ENCODE results near the gene MEIOB.
"Not testable (repeated sequence)": the region's sequence is repeated elsewhere in the genome, so short reads cannot be mapped to it uniquely, and the experiment has no call there.

MEIOB gene, protein sequence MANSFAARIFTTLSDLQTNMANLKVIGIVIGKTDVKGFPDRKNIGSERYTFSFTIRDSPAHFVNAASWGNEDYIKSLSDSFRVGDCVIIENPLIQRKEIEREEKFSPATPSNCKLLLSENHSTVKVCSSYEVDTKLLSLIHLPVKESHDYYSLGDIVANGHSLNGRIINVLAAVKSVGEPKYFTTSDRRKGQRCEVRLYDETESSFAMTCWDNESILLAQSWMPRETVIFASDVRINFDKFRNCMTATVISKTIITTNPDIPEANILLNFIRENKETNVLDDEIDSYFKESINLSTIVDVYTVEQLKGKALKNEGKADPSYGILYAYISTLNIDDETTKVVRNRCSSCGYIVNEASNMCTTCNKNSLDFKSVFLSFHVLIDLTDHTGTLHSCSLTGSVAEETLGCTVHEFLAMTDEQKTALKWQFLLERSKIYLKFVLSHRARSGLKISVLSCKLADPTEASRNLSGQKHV

DNA sequence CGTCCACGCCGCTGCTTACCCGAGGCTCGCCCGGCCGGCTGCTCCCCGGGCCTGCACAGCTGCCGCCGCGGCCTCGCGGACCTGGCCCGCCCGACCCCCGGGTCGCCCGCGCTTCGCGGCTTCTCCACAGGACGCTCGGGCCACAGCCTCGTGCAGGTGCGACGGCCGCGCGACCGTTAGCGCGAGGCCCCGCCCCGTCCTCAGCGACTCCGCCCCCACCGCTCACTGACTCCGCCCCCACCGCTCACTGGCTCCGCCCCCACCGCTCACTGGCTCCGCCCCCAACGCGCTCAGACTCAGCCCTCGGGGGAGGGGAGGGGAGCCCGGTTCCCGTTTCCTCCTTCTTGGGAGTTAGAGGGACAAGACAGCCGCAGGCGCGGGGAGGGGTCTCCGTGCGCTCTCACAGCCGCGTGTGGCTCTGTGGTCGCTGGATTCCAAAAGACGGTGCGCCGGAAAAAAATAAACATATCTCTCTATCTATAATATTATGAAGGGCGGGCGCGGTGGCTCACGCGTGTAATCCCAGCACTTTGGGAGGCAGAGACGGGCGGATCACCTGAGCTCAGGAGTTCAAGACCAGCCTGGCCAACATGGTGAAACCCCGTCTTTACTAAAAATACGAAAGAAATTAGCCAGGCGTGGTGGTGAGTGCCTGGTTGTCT, at the start of gene MEIOB:
TSS of gene MEIOB (minus strand) at position 191 of the 662 bp plus-strand sequence. CDS start 3,989 bp downstream, outside the sequence.
- peak; percentile 10 for DNase-seq

DNA sequence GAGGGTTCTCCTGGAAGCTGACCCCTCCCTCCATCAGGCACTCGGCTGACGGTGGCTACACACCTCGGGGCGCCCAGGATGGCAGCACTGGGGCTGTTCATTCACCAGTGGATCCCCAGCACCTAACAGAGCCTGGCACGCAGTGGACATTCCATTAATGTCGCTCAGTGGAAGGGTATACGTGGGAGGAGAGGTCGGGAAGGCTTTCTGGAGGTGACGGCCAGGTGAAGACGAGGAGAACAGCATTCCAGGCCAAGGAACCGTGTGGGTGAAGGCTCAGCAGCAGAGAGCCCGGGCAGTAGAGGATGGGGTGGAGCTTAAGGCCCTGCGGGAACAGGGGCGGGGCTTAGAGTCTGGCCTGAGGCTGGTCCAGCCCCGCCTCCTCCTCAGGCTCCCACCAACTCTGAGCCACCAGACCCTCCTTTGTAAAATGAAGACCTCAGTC, 48.8 kb upstream of the MEIOB start:
- no peak for DNase-seq

DNA sequence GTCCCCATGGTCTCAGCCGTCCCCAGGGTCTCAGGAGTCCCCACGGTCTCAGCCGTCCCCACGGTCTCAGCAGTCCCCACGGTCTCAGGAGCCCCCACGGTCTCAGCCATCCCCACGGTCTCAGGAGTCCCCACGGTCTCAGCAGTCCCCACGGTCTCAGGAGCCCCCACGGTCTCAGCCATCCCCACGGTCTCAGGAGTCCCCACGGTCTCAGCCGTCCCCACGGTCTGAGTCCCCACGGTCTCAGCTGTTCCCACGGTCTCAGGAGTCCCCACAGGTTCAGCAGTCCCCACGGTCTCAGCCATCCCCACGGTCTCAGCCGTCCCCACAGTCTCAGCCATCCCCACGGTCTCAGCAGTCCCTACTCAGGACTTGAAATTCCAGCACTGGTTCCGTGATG, 48.2 kb upstream of the MEIOB start:
- not testable (repeated sequence) for DNase-seq

DNA sequence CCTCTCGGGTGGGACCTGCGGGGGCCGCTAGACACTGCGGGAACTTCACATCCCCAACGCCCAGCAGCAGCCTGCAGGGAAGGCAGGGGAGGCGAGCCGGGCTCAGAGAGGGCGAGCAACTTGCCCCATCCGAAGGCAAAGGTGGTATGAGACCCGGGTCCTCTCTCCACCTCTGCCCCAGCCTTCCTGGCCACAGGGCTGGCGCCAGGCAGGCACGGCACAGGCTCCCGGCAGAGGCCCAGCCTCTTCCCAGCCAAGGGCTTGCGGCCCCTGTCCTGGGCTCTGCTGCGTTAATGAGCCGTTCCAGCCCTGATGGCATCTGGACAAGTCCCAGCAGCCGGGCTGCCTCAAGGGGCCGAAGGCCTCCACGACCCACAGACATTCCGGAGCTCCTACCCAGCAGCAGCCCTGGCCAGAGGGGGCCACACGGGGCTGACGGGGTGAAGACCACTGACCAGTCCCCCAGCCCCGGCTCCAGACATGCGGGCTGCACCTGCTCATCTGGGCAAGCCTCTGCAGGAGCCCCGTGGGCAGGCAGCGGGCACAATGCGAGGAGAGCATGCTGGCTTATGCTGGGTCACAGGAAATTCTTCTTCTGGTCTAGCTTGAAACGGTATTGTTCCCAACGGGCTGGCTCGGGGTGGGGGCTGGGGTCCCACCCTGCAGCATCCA, 47.5 kb upstream of the MEIOB start:
- no peak for DNase-seq

DNA sequence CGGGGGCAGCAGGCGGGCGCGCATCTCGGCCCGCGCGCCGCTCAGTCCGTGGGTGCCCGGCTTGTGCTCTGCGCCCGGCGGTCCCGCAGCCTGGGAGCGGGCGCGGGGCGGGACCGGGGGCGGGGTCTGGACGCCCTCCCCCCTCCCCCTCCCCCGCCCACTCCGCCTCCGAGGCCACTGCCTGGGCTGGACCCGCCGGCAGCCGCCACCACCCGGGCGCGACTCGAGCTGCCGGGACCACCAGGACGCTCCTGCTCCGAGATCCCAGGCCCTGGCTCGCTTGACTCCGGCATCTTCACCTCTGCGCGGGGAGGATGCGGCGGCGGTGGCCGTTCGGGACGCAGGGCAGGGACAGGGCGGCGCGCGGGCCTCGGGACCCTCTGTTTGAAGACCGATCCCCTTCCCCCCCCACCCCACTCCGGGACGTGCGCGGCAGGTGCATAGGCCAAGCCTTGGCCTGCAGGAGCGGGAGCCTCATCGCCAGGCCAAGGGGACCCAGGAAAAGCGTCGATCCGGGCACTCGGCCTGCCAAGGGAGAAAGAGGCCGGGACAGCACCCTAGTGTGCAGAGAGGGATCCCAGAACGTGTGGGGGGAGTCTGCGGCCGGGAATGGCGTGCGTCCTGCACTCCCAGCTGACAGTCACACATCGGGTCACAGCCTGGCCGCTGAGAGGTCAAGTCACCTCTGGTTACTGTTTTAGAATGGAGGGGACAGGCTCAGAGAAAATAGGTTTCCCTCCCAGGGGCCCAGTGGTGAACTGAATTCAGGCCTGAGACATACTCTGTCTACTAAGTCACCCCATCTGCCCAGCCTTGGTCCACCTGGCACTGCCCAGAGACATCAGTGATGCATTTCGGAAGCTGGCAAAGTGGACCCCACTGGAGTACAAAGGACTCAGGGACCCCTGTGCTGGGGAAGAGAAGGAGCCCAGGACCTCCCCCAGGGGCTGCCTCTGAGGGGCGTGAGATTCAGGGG, 46.7 kb upstream of the MEIOB start, which contains the start of gene HS3ST6:
TSS of gene HS3ST6 (minus strand) at position 65 of the 976 bp plus-strand sequence. CDS start 92 bp downstream, outside the sequence.
- DNase-seq: no peak

DNA sequence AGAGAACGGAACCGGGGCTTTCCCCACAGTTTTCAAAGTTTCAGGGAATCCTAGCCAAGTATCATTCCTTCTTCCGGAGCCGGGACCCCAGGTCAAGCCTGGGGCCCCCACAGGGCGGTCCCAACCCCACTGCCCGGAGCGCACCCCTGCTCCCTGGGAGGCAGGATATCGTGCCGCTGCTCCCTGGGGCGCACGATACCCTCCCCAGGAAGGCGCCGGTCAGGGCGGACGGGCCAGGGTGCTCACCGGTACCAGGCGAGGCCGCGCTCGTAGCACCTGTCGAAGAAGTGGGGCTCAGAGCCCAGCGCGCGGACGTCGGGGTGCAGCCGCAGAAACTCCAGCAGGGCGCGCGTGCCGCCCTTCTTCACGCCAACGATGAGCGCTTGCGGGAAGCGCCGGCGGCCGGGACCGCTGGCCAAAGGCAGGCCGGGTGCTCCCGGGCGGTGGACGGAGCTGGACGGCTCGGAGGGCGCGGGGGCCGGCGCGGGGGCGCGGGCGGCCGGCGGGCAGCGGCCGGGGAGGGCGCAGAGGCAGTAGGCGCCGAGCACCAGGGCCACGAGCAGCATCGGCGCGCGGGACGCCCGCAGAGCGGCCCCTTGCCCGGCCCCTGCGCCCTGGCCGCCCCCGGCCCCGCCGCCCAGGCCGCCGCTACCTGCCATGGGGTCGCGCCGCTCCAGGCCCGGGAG, 45.8 kb upstream of the MEIOB start:
- no peak for DNase-seq

DNA sequence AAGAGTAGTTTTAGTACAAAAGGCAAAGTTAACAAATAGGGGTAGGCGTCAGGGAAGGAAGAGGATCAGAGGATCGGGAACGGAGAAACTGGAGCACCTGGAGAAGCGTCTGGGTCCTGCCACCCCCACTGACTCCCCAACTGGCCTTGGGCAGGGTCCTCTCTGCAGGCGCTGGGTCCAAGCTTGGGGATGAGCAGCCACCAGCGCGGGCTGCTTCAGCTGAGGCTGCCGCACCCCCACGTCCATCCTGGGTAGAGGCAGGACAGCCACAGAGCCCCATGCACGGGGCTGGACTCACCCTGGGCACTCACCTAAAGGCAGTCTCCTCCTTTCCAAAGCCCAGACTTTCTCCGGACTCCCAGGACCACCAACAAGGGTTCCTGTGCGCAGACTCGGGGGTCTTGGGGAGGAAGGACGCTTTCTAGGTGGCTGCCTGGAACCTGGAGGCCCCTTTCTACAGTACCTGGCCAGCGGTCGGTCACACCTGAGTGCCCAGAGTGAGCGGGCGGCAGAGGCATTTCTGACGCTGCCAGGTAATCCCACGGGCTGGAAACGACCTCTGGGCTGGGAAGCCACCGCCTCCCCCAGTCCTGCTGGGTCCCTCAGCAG, 45.2 kb upstream of the MEIOB start:
- DNase-seq: no peak

DNA sequence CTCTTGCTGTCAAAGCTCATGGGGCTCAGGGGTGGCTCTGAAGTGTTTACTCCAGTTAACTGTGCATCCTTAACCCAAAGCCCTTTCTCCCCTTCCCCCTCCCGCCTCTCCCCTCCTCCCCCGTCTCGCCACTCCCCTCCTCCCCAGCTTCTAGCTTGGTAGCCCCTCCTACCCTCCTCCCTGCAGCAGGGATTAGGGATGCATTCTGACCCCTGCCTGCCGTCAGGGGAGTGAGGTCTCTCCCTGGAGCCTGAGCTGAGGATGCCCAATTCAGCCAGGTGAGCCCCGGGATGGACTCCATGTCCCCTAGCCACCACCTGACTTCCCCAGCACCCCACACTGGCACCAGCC, 44.7 kb upstream of the MEIOB start:
- no peak for DNase-seq

DNA sequence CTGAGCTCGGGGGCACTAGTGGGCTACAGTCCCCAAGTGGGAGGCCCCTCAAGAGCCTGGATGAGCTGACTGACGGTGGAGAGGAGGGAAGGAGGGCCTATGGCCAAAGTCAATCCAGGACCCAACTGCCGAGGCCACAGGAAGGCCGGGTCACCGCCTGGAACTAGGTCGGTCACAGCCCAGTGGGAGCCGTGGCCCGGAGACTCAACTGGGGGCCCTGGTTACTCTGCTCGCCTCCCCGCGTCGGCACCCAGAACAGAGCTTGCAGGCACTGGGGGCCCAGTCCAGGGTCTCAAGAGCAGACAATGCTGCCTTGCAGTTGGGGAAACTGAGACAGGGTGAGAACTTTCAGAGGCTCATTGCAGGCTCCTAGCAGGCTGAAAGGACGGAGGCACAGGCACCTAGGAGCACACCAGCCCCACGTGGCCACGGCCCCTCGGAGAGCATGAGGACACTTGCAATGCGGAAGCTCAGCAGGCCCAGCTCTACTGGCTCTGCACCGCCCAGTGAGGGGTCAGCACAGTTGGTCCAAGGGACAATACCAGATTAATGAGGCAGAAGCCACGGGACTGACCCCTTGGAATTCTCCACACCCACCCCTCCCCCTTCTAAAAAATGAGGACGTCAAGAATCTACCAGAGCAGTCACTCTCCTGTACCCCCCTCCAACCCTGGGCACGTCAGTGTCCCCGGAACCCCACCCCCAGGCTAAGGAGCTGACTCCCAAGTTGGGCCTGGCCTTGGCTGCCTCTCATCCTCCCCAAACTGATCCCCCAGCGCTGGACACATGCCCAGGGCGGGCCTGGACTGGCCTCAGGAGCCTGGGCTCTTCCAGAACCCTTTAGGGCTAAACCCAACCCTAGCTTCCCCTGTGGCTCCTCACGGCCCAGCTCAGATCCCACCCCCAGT, 44.0 kb upstream of the MEIOB start:
- no peak for DNase-seq

DNA sequence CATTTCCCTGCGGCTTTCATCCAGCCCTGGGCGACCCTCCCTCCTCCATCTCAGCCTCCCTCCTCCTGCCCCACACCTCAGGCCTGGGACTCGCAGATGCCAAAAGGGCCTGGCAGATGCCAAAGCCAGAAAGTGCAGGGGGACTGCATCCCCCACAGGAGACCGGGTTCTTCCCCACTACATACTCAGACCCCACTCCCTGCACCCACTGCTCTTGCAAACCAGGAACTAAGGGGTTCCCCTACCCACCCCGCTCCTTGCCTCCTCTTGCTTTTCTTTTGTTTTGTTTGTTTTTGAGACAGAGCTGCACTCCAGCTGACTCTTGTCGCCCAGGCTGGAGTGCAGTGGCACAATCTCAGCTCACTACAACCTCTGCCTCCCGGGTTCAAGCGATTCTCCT, 43.0 kb upstream of the MEIOB start:
- no peak for DNase-seq

DNA sequence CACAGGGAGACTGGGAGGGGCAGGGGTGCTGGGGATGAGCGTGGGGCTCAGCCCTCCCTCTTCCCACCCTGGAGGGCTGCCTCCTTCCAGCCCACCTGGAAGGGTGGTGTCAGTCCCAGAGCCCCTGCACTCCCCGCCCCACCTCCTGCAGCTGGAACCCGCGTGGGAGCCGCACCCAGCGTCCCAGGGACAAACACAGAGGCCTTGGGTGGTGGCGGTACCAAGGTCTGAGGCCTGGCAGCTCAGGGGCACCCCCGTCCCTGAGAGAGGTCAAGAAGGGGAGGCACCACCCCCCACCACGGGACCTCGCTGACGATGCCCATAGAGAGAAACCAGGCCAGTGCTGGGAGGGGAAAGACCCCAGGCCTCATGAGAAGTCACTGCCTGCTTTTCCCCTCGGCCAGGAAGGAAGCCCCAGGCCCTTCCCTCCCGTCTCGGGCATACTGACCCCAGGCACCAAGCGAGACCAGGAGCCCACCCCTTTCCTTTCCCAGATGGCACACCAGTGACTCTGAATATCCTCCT, 42.2 kb upstream of the MEIOB start:
- no peak for DNase-seq

DNA sequence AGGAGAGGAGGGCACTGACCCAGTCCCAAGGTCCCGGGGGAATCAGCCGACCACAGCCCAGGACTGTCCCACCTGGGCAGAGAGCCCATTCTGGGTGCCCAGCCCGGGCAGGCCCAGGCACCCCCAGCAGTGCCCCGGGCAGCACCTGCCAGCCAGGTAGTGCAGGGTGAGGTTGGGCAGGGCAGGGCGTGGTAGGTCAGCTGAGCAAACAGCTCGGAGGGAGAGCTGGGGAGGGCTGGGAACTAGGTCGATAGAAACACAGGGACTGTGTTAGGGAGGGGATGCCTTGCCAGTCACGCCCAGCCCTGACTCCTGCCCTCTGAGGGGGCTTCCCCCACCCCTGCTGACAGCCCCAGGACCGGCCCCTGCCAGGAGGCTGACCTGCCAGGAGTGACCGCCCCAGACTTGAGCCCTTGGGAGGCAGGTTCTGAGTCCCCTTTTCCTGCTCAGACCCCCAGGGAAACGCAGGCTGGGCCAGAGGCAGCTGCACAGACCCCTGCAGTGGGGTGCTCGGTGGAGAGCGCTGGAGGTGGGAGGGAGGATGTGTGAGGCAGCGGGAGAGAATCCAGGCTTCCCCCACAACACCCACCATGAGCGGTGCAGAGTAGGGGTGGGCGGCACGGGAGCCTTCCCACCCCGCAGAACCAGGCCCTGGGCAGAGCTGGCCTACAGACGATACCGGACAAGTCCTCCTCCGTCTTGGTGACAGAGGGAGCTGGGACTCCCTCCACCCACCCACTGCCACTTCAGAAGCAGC, 41.5 kb upstream of the MEIOB start:
- DNase-seq: no peak

DNA sequence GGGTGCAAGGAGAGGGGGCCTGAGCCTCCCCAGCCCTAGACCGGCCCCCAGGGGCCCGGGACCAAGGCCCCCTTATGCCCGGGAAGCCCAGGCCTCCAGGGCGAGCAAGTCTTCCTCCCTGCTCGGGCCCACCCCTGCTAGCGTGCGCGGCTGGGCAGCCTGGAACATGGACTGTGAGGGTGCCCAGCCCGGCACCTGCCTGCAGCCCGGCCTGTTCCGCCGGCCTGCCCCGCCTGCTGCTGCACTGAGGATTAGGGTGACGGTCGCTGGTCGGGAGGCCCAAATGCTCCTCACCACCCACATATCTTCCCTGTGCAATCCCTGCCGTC, 40.2 kb upstream of the MEIOB start:
- DNase-seq: no peak

DNA sequence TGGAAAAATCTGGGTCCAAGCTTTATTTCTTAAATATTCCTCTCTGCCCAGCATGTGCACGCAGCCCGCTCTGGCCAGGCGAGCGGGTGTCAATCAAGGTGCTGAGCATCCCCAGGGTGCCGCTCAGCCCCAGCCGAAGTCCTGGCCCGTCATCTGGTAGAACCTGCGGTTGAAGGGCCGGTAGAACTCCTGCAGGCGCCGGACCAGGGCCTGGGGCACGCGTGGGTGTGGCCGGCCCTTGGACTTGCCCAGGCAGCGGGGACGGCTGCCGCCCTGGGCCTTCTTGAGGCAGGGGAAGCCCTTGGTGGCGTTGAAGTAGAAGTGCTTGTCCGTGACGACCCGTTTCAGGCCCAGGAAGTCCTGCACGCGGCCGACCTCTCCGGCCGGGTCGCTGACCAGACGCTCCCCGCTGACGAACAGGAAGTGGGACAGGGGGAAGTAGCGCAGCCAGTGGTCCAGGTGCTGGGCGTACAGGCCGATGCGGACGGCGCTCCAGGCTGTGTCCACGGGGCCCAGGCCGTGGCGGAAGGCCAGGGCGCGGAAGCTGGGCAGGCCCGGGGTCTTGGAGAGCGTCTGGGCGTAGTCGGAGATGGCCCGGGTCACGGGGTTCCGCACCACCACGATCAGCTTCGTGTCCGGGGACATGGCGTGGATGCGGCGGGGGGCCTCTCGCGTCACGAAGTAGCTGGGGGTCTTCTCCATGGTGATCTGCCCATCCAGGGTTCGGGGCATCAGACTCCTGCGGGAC, 39.7 kb upstream of the MEIOB start:
- DNase-seq: no peak

DNA sequence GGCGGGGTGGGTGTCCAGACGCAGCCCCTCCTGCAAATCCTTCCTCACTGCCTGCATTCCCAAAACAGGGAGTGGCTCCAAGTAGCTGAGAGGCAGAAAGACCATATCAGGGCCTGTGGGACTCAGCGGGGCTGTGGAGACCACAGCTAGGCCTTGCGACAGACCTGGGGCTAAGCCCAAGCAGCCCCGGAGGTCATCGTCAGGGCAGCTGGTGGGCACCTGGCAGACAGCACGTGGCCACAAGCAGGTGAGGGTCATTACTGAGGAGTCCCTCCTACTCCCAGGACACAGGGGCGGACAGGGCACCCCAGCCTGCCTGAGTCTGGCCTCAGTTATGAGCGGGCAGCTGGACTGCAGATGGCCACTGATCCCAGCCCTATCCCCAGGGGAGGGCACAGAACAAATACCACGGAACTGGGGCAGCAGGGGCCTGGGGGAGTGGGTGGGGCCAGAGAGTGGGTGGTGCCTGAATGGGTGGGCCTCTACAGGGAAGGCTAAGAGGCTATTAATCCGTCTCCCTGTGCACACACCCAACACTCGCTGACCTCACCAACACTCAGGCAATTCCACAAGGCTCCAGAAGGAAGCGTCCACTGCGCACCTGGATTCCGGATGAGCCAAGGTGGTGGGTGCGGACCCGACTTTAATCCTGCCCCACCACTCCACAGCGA, 37.7 kb upstream of the MEIOB start:
- DNase-seq: no peak

DNA sequence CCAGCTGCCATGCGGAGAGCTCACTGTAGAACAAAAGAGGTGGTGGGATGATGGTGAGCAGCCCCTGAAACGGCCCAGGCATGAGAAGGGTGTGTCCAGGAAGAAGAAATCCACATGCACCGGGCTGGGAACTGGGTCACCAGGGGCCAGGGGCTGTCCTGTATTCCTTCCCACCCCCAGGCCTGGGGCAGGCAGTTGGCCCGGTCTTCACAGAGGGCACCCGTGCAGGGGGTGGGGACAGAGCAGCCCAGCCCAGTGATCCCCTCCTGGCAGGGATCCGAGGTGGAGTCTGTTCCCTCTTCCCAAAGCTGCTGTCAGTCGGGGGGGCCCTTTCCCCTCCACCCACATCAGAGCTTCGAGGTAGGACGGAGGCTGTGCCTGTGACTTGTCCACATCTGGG, 37.0 kb upstream of the MEIOB start:
- DNase-seq: no peak

DNA sequence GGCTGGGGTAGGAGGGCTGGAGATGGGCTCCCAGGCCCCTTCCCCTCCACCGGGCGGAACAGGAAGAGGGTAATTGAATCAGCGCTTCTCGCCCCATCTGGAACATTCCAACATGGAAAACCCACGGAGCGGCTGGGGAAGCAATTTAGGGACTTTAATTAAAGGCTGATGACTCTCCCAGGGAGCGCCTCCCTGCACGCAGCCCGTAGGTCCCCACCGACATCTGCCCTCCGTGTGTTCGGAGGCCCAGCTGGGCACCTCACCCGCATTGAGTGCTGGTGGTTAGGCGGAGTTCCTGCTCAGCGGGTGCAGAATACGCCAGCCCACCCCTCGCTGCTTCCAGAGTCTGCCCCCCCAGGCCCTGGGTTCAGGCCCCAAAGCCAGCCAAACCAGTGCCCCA, 36.2 kb upstream of the MEIOB start:
- DNase-seq: no peak

Measured in EL (cell line).